K562 (cell line): ENCODE measurements around the gene DCST1. TPM values are rescaled to one million over a fixed set of nuclear protein-coding genes. Genes with fewer than 3 reads are reported as not detected.

Source experiments
- BHLHE40 ChIP-seq: IDR thresholded peaks from 2 replicates; pipeline ENCODE4 v1.6.1; 2011; ENCODE audit warnings: low read length, improper control_type of control experiment
- ESRRA ChIP-seq: fragments of 450-650 bp; IDR thresholded peaks from 2 replicates; pipeline ENCODE4 v1.6.1; 2014; ENCODE audit warnings: low read depth, mild to moderate bottlenecking, moderate library complexity, borderline replicate concordance
- HDAC8 ChIP-seq: fragments of 450-650 bp; IDR thresholded peaks from 2 replicates; pipeline ENCODE4 v1.6.1; 2016; ENCODE audit warnings: mild to moderate bottlenecking, missing genetic modification characterization, moderate library complexity, missing compliant biosample characterization
- HLTF ChIP-seq: fragments of 450-650 bp; IDR thresholded peaks from 2 replicates; pipeline ENCODE4 v1.6.1; 2016
- HNRNPK ChIP-seq: fragments of 200-400 bp; formaldehyde crosslinking; IDR thresholded peaks from one replicate; pipeline ENCODE4 v1.6.1; 2018; ENCODE audit warnings: mild to moderate bottlenecking, low read depth, low read length; ENCODE audit not compliant: poor library complexity, severe bottlenecking
- ILK ChIP-seq: fragments of 450-650 bp; IDR thresholded peaks from 2 replicates; pipeline ENCODE4 v1.6.1; 2016; ENCODE audit warnings: missing genetic modification characterization, low read depth, mild to moderate bottlenecking, missing compliant biosample characterization, moderate library complexity, borderline replicate concordance
- MCM5 ChIP-seq: fragments of 450-650 bp; IDR thresholded peaks from 2 replicates; pipeline ENCODE4 v1.6.1; 2016; ENCODE audit warnings: low read depth
- NR2C1 ChIP-seq, 2 experiments: fragments of 450-650 bp; IDR thresholded peaks; 2 replicates each; pipeline ENCODE4 v1.6.1; 2017; ENCODE audit warnings: mild to moderate bottlenecking in 2 of 2, antibody characterized with exemption in 1 of 2, inconsistent platforms in 1 of 2, missing compliant biosample characterization in 1 of 2, missing genetic modification characterization in 1 of 2
- PHB ChIP-seq: fragments of 250-450 bp; sonication (Bioruptor Pico); IDR thresholded peaks from 2 replicates; pipeline ENCODE4 v1.5.0; 2021
- RBM39 ChIP-seq: fragments of 200-400 bp; formaldehyde crosslinking; optimal IDR thresholded peaks from 2 replicates; pipeline ENCODE3; 2018; ENCODE audit warnings: low read depth, low read length
- TGIF2 ChIP-seq: sonication (generic); formaldehyde crosslinking; IDR thresholded peaks from 2 replicates; pipeline ENCODE4 v1.8.1; 2022; ENCODE audit warnings: mild to moderate bottlenecking, missing genetic modification reagents, moderate library complexity
- YBX1 ChIP-seq: fragments of 450-650 bp; IDR thresholded peaks from 2 replicates; pipeline ENCODE4 v1.7.1; 2016; ENCODE audit warnings: mild to moderate bottlenecking
- ZNF146 ChIP-seq: IDR thresholded peaks from one replicate; pipeline ENCODE4 v1.6.1; 2018; ENCODE audit warnings: missing compliant biosample characterization; ENCODE audit not compliant: unreplicated experiment
- ZNF184 ChIP-seq: sonication (generic); formaldehyde crosslinking; IDR thresholded peaks from 2 replicates; pipeline ENCODE4 v1.5.0; 2020; ENCODE audit warnings: missing genetic modification reagents
- ZNF668 ChIP-seq: fragments of 250-450 bp; sonication (Bioruptor Pico); IDR thresholded peaks from 2 replicates; pipeline ENCODE4 v1.8.0; 2022; ENCODE audit warnings: mild to moderate bottlenecking, inconsistent platforms
- polyA plus RNA-seq, 8 experiments: library from polyadenylated mRNA; depleted of rRNA in 4 of 8; stranded (reverse) in 5 of 8; unstranded in 3 of 8; fragments of >200 nt; fragmentation: Nextera tagmentation in 2 of 8; fragmentation: Illumina TruSeq in 1 of 8; extraction: Ambion mirVana in 2 of 8; extraction: Trizol in 1 of 8; gene quantifications; 2 replicates each; pipeline versions ENCODE4 v1.2.1 to v1.2.3, GENCODE V29; 2011 to 2014; ENCODE audit warnings: inconsistent platforms in 1 of 8, missing spikeins in 1 of 8
- total RNA-seq, 7 experiments: library from RNA; depleted of rRNA in 6 of 7; stranded (reverse); fragments of >200 nt in 6 of 7; fragmentation: Illumina TruSeq in 2 of 7; extraction: Trizol in 2 of 7; gene quantifications; 2 replicates each; pipeline versions ENCODE4 v1.2.1 to v1.2.3, GENCODE V29; 2011 to 2021; ENCODE audit warnings: low replicate concordance in 1 of 7
- TF ChIP-seq, protein P1 (sequence below): fragments of 250-450 bp; sonication (Bioruptor Pico); IDR thresholded peaks from 2 replicates; pipeline ENCODE4 v1.4.0; 2020; ENCODE audit warnings: mild to moderate bottlenecking, moderate library complexity, borderline replicate concordance
- TF ChIP-seq, protein P2 (sequence below), 2 experiments: fragments of 450-650 bp in 1 of 2; IDR thresholded peaks; 2 replicates each; pipeline ENCODE4 v1.6.1; 2011 to 2017; ENCODE audit warnings: low read depth in 2 of 2, antibody characterized with exemption in 1 of 2, borderline replicate concordance in 1 of 2, low read length in 1 of 2, mild to moderate bottlenecking in 1 of 2, mixed read lengths in 1 of 2; ENCODE audit not compliant: control insufficient read depth in 1 of 2
- TF ChIP-seq, protein P3 (sequence below): fragments of 450-650 bp; IDR thresholded peaks from 2 replicates; pipeline ENCODE4 v1.6.1; 2017; ENCODE audit warnings: antibody characterized with exemption, mild to moderate bottlenecking

DCST1 gene
- total and polyA plus RNA-seq, 9 of the 15 experiments (the other 6 are each of a cell fraction or from before 2014, with no cell fraction given) = not detected

DNA sequence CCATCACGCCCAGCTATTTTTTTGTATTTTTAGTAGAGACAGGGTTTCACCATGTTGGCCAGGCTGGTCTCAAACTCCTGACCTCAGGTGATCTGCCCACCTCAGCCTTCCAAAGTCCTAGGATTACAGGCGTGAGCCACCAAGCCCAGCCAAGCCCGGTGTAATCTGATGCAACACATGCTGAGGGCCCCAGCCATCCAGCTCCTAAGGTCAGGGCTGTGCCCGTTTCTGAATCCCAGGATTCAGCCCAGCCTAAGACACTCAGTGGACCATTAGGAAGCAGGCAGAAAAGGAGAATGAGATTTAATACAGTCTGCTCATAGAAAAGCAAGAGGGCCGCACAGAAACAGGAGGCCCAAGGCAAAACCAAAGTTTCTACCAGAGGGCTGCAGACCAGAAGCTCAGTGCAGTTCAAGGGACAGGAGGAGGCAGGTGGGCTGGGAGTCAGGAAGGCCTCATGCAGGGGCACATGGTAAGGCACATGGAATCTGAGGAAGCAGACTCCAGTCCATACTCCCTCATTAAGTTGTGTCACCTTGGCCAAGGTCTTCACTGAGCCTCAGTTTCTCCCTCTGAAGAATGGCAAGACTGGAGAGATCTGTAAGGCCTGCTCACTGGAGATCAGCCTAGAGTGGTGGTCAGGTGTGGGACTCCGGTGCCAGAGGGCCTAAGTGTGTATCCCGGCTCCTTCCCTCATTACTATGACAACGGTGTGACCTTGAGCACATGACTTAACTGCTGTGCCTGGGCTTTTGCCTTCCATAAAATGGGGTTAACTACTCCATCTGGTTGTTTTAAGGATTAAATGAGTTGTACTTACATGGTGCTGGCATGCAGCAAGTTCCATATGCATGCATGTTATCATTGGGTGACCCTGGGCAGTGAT lies 15.1 kb downstream of the DCST1 start (continued):
- TF ChIP-seq, protein P1, sequence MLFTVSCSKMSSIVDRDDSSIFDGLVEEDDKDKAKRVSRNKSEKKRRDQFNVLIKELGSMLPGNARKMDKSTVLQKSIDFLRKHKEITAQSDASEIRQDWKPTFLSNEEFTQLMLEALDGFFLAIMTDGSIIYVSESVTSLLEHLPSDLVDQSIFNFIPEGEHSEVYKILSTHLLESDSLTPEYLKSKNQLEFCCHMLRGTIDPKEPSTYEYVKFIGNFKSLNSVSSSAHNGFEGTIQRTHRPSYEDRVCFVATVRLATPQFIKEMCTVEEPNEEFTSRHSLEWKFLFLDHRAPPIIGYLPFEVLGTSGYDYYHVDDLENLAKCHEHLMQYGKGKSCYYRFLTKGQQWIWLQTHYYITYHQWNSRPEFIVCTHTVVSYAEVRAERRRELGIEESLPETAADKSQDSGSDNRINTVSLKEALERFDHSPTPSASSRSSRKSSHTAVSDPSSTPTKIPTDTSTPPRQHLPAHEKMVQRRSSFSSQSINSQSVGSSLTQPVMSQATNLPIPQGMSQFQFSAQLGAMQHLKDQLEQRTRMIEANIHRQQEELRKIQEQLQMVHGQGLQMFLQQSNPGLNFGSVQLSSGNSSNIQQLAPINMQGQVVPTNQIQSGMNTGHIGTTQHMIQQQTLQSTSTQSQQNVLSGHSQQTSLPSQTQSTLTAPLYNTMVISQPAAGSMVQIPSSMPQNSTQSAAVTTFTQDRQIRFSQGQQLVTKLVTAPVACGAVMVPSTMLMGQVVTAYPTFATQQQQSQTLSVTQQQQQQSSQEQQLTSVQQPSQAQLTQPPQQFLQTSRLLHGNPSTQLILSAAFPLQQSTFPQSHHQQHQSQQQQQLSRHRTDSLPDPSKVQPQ (CRISPR knock-in tag) = no peak
- TF ChIP-seq RBM39 (no peak), ZNF668 (CRISPR knock-in tag) (no peak), HLTF (no peak), YBX1 (no peak), ZNF184 (no peak), MCM5 (no peak), NR2C1 (IDR thresholded peaks at IDR 0.05) (no peak), NR2C1 (tag; IDR thresholded peaks at IDR 0.05) (0 out of 2 replicates have a peak, but pooled peaks have one; percentile 38), HNRNPK (no peak), TGIF2 (CRISPR knock-in tag) (no peak), ILK (no peak), PHB (CRISPR knock-in tag) (no peak), ESRRA (peak; percentile 55), ZNF146 (CRISPR knock-in tag) (no peak), BHLHE40 (no peak), HDAC8 (tag) (no peak)
- TF ChIP-seq, protein P2, sequence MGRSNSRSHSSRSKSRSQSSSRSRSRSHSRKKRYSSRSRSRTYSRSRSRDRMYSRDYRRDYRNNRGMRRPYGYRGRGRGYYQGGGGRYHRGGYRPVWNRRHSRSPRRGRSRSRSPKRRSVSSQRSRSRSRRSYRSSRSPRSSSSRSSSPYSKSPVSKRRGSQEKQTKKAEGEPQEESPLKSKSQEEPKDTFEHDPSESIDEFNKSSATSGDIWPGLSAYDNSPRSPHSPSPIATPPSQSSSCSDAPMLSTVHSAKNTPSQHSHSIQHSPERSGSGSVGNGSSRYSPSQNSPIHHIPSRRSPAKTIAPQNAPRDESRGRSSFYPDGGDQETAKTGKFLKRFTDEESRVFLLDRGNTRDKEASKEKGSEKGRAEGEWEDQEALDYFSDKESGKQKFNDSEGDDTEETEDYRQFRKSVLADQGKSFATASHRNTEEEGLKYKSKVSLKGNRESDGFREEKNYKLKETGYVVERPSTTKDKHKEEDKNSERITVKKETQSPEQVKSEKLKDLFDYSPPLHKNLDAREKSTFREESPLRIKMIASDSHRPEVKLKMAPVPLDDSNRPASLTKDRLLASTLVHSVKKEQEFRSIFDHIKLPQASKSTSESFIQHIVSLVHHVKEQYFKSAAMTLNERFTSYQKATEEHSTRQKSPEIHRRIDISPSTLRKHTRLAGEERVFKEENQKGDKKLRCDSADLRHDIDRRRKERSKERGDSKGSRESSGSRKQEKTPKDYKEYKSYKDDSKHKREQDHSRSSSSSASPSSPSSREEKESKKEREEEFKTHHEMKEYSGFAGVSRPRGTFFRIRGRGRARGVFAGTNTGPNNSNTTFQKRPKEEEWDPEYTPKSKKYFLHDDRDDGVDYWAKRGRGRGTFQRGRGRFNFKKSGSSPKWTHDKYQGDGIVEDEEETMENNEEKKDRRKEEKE (IDR thresholded peaks at IDR 0.05; ENCODE audit: borderline replicate concordance in 1 of 2, control insufficient read depth in 1 of 2, low read depth in 2 of 2, low read length in 1 of 2) = no peak
- TF ChIP-seq, protein P3, sequence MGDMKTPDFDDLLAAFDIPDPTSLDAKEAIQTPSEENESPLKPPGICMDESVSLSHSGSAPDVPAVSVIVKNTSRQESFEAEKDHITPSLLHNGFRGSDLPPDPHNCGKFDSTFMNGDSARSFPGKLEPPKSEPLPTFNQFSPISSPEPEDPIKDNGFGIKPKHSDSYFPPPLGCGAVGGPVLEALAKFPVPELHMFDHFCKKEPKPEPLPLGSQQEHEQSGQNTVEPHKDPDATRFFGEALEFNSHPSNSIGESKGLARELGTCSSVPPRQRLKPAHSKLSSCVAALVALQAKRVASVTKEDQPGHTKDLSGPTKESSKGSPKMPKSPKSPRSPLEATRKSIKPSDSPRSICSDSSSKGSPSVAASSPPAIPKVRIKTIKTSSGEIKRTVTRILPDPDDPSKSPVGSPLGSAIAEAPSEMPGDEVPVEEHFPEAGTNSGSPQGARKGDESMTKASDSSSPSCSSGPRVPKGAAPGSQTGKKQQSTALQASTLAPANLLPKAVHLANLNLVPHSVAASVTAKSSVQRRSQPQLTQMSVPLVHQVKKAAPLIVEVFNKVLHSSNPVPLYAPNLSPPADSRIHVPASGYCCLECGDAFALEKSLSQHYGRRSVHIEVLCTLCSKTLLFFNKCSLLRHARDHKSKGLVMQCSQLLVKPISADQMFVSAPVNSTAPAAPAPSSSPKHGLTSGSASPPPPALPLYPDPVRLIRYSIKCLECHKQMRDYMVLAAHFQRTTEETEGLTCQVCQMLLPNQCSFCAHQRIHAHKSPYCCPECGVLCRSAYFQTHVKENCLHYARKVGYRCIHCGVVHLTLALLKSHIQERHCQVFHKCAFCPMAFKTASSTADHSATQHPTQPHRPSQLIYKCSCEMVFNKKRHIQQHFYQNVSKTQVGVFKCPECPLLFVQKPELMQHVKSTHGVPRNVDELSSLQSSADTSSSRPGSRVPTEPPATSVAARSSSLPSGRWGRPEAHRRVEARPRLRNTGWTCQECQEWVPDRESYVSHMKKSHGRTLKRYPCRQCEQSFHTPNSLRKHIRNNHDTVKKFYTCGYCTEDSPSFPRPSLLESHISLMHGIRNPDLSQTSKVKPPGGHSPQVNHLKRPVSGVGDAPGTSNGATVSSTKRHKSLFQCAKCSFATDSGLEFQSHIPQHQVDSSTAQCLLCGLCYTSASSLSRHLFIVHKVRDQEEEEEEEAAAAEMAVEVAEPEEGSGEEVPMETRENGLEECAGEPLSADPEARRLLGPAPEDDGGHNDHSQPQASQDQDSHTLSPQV = peak; percentile 44; the same call in 1 of the 2 replicates
